Measurements from ENCODE around the gene ELF2.

ELF2 gene

GRCh38 chr4:139134403-139134802, 42.6 kb downstream of the ELF2 start:
- ChIA-PET POLR2A (no interaction called here), CTCF (no interaction called here)
- H3K9me3 ChIP-seq (ENCODE audit: control insufficient read depth, insufficient read depth, low read depth, low read length): no peaks in the 10 kb centered on the region
- TF ChIP-seq ZNF37A (tag by site-specific recombination; IDR thresholded peaks at IDR 0.05) (no peak), ZNF791 (tag by site-specific recombination; IDR thresholded peaks at IDR 0.05) (no peak), ZNF768 (tag by site-specific recombination; IDR thresholded peaks at IDR 0.05) (no peak)
- H3K36me3 ChIP-seq (ENCODE audit: control insufficient read depth in 2 of 2, insufficient read depth in 1 of 2, low read length in 2 of 2): peaks cover 0 to 13% of the 10 kb centered on the region in 2 experiments; a peak in 2 of 3 replicates
- no peaks in the 10 kb centered on the region for H3K4me1 ChIP-seq (ENCODE audit: control insufficient read depth, insufficient read depth, low read length)
- H3K27ac ChIP-seq (ENCODE audit: extremely low read depth, low read depth, low read length): no peak overlapping the region
- no peak overlapping the region for H3K4me3 ChIP-seq (ENCODE audit: low read depth, low read length)

DNA sequence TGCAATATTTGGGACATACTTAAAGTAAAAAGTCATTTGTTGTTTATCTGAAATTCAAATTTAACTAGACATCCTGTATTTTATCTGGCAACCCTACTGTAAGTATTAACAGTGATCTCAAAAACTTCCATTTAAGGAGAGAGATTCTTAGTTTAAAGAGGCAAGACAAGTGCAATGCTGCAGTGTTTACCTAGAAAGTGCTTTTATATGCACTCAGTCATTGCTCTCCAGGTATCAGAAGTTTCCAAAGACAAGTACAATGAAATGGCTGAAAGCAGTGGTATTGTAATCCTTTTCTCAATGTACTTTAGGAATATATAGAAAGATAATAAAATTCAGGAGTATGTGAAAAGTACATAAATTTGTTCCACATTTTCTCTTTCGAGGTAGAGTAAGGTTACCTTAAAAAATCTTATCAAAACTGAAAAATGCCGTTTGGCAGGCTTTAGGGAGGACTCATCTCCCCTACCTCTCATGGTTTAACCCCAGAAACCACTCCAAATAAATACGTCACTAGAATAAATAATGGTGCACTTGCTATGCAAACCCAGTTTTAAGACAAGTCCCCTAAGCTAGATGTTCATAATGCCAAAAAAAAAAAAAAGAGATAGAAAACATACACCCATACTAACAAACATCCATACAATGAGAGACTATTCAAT, 45.7 kb downstream of the ELF2 start:
- POLR2A ChIA-PET: no interaction called here

More for the DNA sequence above, 45.7 kb downstream of the ELF2 start:
- Histone ChIP-seq H3K27ac (ENCODE audit: extremely low read depth, low read depth, low read length) (no peak overlapping the region), H3K4me3 (ENCODE audit: low read depth, low read length) (no peak overlapping the region), H3K36me3 (ENCODE audit: control insufficient read depth in 2 of 2, insufficient read depth in 1 of 2, low read length in 2 of 2) (peaks cover 0 to 7% of the 10 kb centered on the region in 2 experiments; a peak in 2 of 3 replicates), H3K9me3 (ENCODE audit: control insufficient read depth, insufficient read depth, low read depth, low read length) (no peaks in the 10 kb centered on the region), H3K4me1 (ENCODE audit: control insufficient read depth, insufficient read depth, low read length) (no peaks in the 10 kb centered on the region)
- TF ChIP-seq ZNF623 (tag by site-specific recombination; IDR thresholded peaks at IDR 0.05) (no peak), ZNF416 (tag by site-specific recombination; IDR thresholded peaks at IDR 0.05) (no peak), GLIS2 (tag by site-specific recombination; IDR thresholded peaks at IDR 0.05) (no peak), PRDM10 (tag by site-specific recombination; IDR thresholded peaks at IDR 0.05) (peak; percentile 83), ZXDB (tag by site-specific recombination; IDR thresholded peaks at IDR 0.05) (no peak), ZNF48 (tag by site-specific recombination; IDR thresholded peaks at IDR 0.05) (no peak), ZNF274 (IDR thresholded peaks at IDR 0.05; ENCODE audit: low read length) (no peak), ZNF274 (tag by site-specific recombination; IDR thresholded peaks at IDR 0.05; ENCODE audit: borderline replicate concordance) (no peak), PRDM1 (tag by site-specific recombination; IDR thresholded peaks at IDR 0.05) (no peak)
- TF ChIP-seq, protein P1, sequence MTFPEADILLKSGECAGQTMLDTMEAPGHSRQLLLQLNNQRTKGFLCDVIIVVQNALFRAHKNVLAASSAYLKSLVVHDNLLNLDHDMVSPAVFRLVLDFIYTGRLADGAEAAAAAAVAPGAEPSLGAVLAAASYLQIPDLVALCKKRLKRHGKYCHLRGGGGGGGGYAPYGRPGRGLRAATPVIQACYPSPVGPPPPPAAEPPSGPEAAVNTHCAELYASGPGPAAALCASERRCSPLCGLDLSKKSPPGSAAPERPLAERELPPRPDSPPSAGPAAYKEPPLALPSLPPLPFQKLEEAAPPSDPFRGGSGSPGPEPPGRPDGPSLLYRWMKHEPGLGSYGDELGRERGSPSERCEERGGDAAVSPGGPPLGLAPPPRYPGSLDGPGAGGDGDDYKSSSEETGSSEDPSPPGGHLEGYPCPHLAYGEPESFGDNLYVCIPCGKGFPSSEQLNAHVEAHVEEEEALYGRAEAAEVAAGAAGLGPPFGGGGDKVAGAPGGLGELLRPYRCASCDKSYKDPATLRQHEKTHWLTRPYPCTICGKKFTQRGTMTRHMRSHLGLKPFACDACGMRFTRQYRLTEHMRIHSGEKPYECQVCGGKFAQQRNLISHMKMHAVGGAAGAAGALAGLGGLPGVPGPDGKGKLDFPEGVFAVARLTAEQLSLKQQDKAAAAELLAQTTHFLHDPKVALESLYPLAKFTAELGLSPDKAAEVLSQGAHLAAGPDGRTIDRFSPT (tag by site-specific recombination; IDR thresholded peaks at IDR 0.05): no peak
- TF ChIP-seq, protein P2, sequence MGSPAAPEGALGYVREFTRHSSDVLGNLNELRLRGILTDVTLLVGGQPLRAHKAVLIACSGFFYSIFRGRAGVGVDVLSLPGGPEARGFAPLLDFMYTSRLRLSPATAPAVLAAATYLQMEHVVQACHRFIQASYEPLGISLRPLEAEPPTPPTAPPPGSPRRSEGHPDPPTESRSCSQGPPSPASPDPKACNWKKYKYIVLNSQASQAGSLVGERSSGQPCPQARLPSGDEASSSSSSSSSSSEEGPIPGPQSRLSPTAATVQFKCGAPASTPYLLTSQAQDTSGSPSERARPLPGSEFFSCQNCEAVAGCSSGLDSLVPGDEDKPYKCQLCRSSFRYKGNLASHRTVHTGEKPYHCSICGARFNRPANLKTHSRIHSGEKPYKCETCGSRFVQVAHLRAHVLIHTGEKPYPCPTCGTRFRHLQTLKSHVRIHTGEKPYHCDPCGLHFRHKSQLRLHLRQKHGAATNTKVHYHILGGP (tag by site-specific recombination; IDR thresholded peaks at IDR 0.05): peak; percentile 90
- CTCF ChIA-PET: interaction anchor here (0.6 kb wide), 1 partner anchor 34 kb away, joined by 3 read pairs; no protein-coding TSS in a partner anchor
